SK-N-SH treated with all-trans-retinoic acid at 6 μM for 48 hours (cell line): ENCODE results near the gene PIK3R5.

Experiments
- ATAC-seq: fragments of 200-7000 bp; cut with Tn5 transposase; 3 replicates; pipeline ENCODE4 v1.9.1; 2020; ENCODE audit warnings: mild to moderate bottlenecking, moderate library complexity
- ARNTL ChIP-seq: fragments of 450-650 bp; formaldehyde crosslinking; IDR thresholded peaks from 2 replicates; pipeline ENCODE4 v1.5.0; 2020; ENCODE audit warnings: low read depth, mild to moderate bottlenecking, moderate library complexity, borderline replicate concordance
- CREB5 ChIP-seq: fragments of 250-450 bp; sonication (Bioruptor Pico); IDR thresholded peaks from 2 replicates; pipeline ENCODE4 v1.5.1; 2020; ENCODE audit warnings: low read depth, mild to moderate bottlenecking, moderate library complexity
- ESRRG ChIP-seq: fragments of 250-450 bp; sonication (Bioruptor Pico); IDR thresholded peaks from 2 replicates; pipeline ENCODE4 v1.6.1; 2021; ENCODE audit warnings: mild to moderate bottlenecking
- ISL1 ChIP-seq: fragments of 250-450 bp; sonication (Bioruptor Pico); IDR thresholded peaks from 2 replicates; pipeline ENCODE4 v2.1.2; 2022; ENCODE audit warnings: mild to moderate bottlenecking, moderate library complexity
- PPARA ChIP-seq: fragments of 250-450 bp; sonication (Bioruptor Pico); IDR thresholded peaks from 2 replicates; pipeline ENCODE4 v1.5.0; 2020; ENCODE audit warnings: mild to moderate bottlenecking, borderline replicate concordance
- RARB ChIP-seq: fragments of 250-450 bp; sonication (Bioruptor Pico); IDR thresholded peaks from 2 replicates; pipeline ENCODE4 v1.8.0; 2021; ENCODE audit warnings: mild to moderate bottlenecking, moderate library complexity
- SNAI2 ChIP-seq: fragments of 250-450 bp; sonication (Bioruptor Pico); IDR thresholded peaks from 2 replicates; pipeline ENCODE4 v1.5.0; 2020; ENCODE audit warnings: mild to moderate bottlenecking, moderate library complexity
- TCF4 ChIP-seq: fragments of 250-450 bp; sonication (Bioruptor Pico); IDR thresholded peaks from 2 replicates; pipeline ENCODE4 v1.8.0; 2021; ENCODE audit warnings: mild to moderate bottlenecking, moderate library complexity, borderline replicate concordance
- TOX ChIP-seq: fragments of 250-450 bp; sonication (Bioruptor Pico); IDR thresholded peaks from 2 replicates; pipeline ENCODE4 v1.8.0; 2021; ENCODE audit warnings: mild to moderate bottlenecking, moderate library complexity, borderline replicate concordance
- ZC3H10 ChIP-seq: fragments of 250-450 bp; sonication (Bioruptor Pico); IDR thresholded peaks from 2 replicates; pipeline ENCODE4 v1.5.1; 2021; ENCODE audit warnings: mild to moderate bottlenecking, moderate library complexity
- ZFP3 ChIP-seq: fragments of 250-450 bp; sonication (Bioruptor Pico); IDR thresholded peaks from 2 replicates; pipeline ENCODE4 v1.5.0; 2020; ENCODE audit warnings: mild to moderate bottlenecking, moderate library complexity
- ZFP30 ChIP-seq: fragments of 450-650 bp; formaldehyde crosslinking; IDR thresholded peaks from 2 replicates; pipeline ENCODE4 v1.5.0; 2022; ENCODE audit warnings: mild to moderate bottlenecking, moderate library complexity
- ZNF565 ChIP-seq: fragments of 450-650 bp; formaldehyde crosslinking; conservative IDR thresholded peaks from 2 replicates; pipeline ENCODE4 v1.5.0; 2020; ENCODE audit warnings: low read depth, mild to moderate bottlenecking, moderate library complexity
- ZNF70 ChIP-seq: fragments of 450-650 bp; formaldehyde crosslinking; IDR thresholded peaks from 2 replicates; pipeline ENCODE4 v1.5.0; 2020; ENCODE audit warnings: mild to moderate bottlenecking, moderate library complexity
- ZNF8 ChIP-seq: fragments of 450-650 bp; formaldehyde crosslinking; IDR thresholded peaks from 2 replicates; pipeline ENCODE4 v1.5.0; 2020; ENCODE audit warnings: mild to moderate bottlenecking, moderate library complexity
- TF ChIP-seq, protein P1 (sequence below): fragments of 250-450 bp; sonication (Bioruptor Pico); IDR thresholded peaks from 2 replicates; pipeline ENCODE4 v1.8.0; 2021; ENCODE audit warnings: low read depth, mild to moderate bottlenecking, moderate library complexity, borderline replicate concordance
- TF ChIP-seq, protein P2 (sequence below): fragments of 250-450 bp; sonication (Bioruptor Pico); IDR thresholded peaks from 2 replicates; pipeline ENCODE4 v1.8.0; 2020; ENCODE audit warnings: mild to moderate bottlenecking, moderate library complexity, borderline replicate concordance
- TF ChIP-seq, protein P3 (sequence below): fragments of 250-450 bp; sonication (Bioruptor Pico); IDR thresholded peaks from 2 replicates; pipeline ENCODE4 v1.5.0; 2020; ENCODE audit warnings: mild to moderate bottlenecking, moderate library complexity
- TF ChIP-seq, protein P4 (sequence below): fragments of 250-450 bp; sonication (Bioruptor Pico); IDR thresholded peaks from 2 replicates; pipeline ENCODE4 v1.5.1; 2021; ENCODE audit warnings: mild to moderate bottlenecking, moderate library complexity

The PIK3R5 gene

DNA sequence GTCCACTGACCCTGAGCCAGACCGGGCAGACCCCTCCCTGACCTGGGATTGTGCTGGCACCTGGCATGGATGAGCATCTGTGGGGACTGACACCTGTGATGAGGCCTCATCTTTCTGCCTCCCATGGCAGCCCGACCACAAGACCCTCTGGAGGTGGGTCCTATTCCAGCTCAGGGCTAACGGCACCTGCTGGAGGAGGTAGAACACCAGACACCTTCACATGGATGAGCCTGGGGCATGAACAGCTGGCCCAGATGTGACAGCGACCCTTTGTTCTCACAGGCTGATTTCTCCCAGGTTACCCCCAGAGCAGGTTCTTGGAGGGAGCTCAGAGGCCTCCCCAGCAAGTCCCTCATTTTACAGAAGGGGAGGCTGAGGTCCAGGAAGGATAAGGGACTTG is 51.6 kb downstream of the PIK3R5 start:
- no peak for ATAC-seq
- TF ChIP-seq ZNF8 (CRISPR knock-in tag): no peak
- no peak for TF ChIP-seq ZFP30 (CRISPR knock-in tag)
- TF ChIP-seq ZC3H10 (CRISPR knock-in tag): no peak
- TF ChIP-seq ESRRG (CRISPR knock-in tag): no peak
- TF ChIP-seq PPARA (CRISPR knock-in tag): no peak
- no peak for TF ChIP-seq TOX (CRISPR knock-in tag)
- no peak for TF ChIP-seq CREB5 (CRISPR knock-in tag)
- no peak for TF ChIP-seq ZNF70 (CRISPR knock-in tag)
- TF ChIP-seq, protein P1, sequence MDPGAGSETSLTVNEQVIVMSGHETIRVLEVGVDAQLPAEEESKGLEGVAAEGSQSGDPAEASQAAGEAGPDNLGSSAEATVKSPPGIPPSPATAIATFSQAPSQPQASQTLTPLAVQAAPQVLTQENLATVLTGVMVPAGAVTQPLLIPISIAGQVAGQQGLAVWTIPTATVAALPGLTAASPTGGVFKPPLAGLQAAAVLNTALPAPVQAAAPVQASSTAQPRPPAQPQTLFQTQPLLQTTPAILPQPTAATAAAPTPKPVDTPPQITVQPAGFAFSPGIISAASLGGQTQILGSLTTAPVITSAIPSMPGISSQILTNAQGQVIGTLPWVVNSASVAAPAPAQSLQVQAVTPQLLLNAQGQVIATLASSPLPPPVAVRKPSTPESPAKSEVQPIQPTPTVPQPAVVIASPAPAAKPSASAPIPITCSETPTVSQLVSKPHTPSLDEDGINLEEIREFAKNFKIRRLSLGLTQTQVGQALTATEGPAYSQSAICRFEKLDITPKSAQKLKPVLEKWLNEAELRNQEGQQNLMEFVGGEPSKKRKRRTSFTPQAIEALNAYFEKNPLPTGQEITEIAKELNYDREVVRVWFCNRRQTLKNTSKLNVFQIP (CRISPR knock-in tag): no peak
- no peak for TF ChIP-seq TCF4 (CRISPR knock-in tag)
- TF ChIP-seq ZFP3 (CRISPR knock-in tag): no peak
- TF ChIP-seq ARNTL: no peak

DNA sequence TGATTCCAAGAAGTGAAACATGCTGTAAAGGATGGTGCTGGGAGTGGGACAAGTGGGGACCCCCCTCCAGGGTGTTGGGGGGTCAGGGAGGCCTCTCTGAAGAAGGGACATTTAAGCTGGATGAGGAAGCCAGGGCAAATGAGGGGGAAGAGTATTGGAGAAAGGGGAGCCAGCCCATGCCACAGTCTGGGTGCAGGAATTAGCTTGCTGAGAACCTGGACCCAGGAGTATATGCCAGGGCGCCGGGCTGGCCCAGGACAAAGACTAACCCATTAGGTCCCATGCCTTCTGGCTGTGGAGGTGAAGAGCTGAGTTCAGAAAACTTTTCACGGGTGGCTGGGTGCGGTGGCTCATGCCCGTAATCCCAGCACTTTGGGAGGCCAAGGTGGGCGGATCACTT is 52.4 kb downstream of the PIK3R5 start:
- ATAC-seq: no peak
- TF ChIP-seq, protein P2, sequence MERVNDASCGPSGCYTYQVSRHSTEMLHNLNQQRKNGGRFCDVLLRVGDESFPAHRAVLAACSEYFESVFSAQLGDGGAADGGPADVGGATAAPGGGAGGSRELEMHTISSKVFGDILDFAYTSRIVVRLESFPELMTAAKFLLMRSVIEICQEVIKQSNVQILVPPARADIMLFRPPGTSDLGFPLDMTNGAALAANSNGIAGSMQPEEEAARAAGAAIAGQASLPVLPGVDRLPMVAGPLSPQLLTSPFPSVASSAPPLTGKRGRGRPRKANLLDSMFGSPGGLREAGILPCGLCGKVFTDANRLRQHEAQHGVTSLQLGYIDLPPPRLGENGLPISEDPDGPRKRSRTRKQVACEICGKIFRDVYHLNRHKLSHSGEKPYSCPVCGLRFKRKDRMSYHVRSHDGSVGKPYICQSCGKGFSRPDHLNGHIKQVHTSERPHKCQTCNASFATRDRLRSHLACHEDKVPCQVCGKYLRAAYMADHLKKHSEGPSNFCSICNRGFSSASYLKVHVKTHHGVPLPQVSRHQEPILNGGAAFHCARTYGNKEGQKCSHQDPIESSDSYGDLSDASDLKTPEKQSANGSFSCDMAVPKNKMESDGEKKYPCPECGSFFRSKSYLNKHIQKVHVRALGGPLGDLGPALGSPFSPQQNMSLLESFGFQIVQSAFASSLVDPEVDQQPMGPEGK (CRISPR knock-in tag): no peak
- no peak for TF ChIP-seq ISL1 (CRISPR knock-in tag)
- TF ChIP-seq ZNF565 (CRISPR knock-in tag): no peak
- TF ChIP-seq, protein P3, sequence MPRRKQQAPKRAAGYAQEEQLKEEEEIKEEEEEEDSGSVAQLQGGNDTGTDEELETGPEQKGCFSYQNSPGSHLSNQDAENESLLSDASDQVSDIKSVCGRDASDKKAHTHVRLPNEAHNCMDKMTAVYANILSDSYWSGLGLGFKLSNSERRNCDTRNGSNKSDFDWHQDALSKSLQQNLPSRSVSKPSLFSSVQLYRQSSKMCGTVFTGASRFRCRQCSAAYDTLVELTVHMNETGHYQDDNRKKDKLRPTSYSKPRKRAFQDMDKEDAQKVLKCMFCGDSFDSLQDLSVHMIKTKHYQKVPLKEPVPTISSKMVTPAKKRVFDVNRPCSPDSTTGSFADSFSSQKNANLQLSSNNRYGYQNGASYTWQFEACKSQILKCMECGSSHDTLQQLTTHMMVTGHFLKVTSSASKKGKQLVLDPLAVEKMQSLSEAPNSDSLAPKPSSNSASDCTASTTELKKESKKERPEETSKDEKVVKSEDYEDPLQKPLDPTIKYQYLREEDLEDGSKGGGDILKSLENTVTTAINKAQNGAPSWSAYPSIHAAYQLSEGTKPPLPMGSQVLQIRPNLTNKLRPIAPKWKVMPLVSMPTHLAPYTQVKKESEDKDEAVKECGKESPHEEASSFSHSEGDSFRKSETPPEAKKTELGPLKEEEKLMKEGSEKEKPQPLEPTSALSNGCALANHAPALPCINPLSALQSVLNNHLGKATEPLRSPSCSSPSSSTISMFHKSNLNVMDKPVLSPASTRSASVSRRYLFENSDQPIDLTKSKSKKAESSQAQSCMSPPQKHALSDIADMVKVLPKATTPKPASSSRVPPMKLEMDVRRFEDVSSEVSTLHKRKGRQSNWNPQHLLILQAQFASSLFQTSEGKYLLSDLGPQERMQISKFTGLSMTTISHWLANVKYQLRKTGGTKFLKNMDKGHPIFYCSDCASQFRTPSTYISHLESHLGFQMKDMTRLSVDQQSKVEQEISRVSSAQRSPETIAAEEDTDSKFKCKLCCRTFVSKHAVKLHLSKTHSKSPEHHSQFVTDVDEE (CRISPR knock-in tag): no peak
- TF ChIP-seq, protein P4, sequence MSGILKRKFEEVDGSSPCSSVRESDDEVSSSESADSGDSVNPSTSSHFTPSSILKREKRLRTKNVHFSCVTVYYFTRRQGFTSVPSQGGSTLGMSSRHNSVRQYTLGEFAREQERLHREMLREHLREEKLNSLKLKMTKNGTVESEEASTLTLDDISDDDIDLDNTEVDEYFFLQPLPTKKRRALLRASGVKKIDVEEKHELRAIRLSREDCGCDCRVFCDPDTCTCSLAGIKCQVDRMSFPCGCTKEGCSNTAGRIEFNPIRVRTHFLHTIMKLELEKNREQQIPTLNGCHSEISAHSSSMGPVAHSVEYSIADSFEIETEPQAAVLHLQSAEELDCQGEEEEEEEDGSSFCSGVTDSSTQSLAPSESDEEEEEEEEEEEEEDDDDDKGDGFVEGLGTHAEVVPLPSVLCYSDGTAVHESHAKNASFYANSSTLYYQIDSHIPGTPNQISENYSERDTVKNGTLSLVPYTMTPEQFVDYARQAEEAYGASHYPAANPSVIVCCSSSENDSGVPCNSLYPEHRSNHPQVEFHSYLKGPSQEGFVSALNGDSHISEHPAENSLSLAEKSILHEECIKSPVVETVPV (CRISPR knock-in tag): no peak
- TF ChIP-seq ZNF8 (CRISPR knock-in tag): no peak
- TF ChIP-seq RARB (CRISPR knock-in tag): no peak
- TF ChIP-seq ZNF70 (CRISPR knock-in tag): no peak

DNA sequence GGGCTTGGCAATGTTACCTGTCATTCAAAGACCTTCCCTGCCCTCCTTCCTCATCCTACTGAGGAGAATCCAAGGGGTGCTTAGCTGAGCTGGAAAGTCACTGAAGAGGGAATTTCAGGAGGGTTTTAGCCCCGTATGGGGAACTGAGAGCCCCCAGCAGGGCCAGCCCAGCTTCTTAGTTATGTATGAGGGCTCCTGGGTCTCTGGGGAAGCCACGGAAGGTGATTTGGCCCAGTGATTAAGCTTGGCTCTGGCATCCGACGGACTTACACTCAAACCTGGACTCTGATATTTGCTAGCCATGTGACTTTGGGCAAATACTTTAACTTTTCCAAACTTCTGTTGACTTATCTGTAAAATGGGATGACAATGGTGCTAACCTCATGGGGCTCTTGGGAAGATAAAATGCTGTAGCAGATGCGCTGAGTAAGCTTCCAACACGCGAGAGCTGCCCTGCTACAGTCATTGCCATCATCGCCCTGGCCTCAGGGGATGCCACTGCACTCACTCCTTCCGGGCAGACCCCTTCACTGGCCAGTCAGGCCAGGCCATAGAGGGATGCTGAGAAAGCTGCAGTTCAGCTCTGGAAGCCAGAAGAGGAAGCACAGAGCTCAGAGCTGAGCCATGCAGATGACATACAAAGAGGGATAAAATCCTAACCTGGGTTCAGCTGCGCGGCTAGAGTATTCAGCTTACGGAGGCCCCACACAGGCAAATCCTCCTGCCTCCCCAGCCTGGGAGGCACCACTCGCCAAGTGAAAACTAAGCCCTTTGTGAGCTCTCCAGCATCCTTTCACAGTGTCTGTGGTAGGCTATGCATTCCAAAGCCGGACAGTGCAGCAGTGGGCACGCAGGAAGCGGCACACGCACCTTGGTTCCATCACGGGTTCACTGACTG is 53.2 kb downstream of the PIK3R5 start:
- TF ChIP-seq, protein P3 (CRISPR knock-in tag): no peak
- TF ChIP-seq SNAI2 (CRISPR knock-in tag) (no peak), CREB5 (CRISPR knock-in tag) (no peak), ZC3H10 (CRISPR knock-in tag) (no peak), TOX (CRISPR knock-in tag) (no peak), ZNF565 (CRISPR knock-in tag) (no peak), ZNF8 (CRISPR knock-in tag) (no peak), TCF4 (CRISPR knock-in tag) (no peak), ZFP30 (CRISPR knock-in tag) (no peak), ISL1 (CRISPR knock-in tag) (no peak), ZNF70 (CRISPR knock-in tag) (no peak), ESRRG (CRISPR knock-in tag) (no peak)
- TF ChIP-seq, all 23 proteins: peak for 0
- ATAC-seq: no peak; the same call in 2 of the 3 replicates
